IMR-90 (cell line): Measurements from ENCODE around the gene ORC5. TPM values are rescaled to one million over a fixed set of nuclear protein-coding genes. Genes with fewer than 3 reads are reported as not detected.

ENCODE experiments used
- ATAC-seq: fragments of 200-7000 bp; cut with Tn5 transposase; 2 replicates; pipeline ENCODE4 v1.9.1; 2020; ENCODE audit warnings: low read depth, mild to moderate bottlenecking, moderate library complexity
- BruUV-seq: library from RNA; stranded (reverse); fragments of 400-500 nt; replicated peaks from 2 replicates; lab custom pipeline; 2021; lab: Mats Ljungman, UMichigan
- CTCF ChIA-PET: fragments of 300-600 bp; formaldehyde crosslinking; extraction: SDS; loops from one replicate; lab custom pipeline; 2021; ENCODE audit warnings: antibody characterized with exemption; lab: Yijun Ruan, JAX
- POLR2A ChIA-PET: fragments of 300-600 bp; sonication (Branson Sonifier 250); formaldehyde crosslinking; loops from one replicate; lab custom pipeline; 2022; ENCODE audit warnings: antibody characterized with exemption; ENCODE audit not compliant: unreplicated experiment; lab: Charles Lee
- DNase-seq: peaks from one replicate; pipeline ENCODE4 v3.0.0; 2013
- H2AFZ ChIP-seq: replicated peaks from 2 replicates; pipeline ENCODE3; 2013; ENCODE audit warnings: low read length, mild to moderate bottlenecking; ENCODE audit not compliant: poor library complexity
- H2AK5ac ChIP-seq: 2 replicates; pipeline ENCODE4 v1.6.1; 2013; ENCODE audit warnings: low read depth, low read length, inconsistent platforms
- H2AK9ac ChIP-seq: replicated peaks from 2 replicates; pipeline ENCODE3; 2013; ENCODE audit warnings: mild to moderate bottlenecking, low read depth, low read length, moderate library complexity; ENCODE audit not compliant: poor library complexity
- H2BK120ac ChIP-seq: 2 replicates; pipeline ENCODE4 v1.6.1; 2013; ENCODE audit warnings: low read depth, low read length, inconsistent platforms
- H2BK15ac ChIP-seq: 3 replicates; pipeline ENCODE4 v1.6.1; 2013; ENCODE audit warnings: low read depth, low read length, inconsistent platforms
- H2BK20ac ChIP-seq: 2 replicates; pipeline ENCODE4 v1.6.1; 2013; ENCODE audit warnings: low read depth, mild to moderate bottlenecking, inconsistent platforms, low read length, moderate library complexity
- H2BK5ac ChIP-seq: 2 replicates; pipeline ENCODE4 v1.6.1; 2013; ENCODE audit warnings: mild to moderate bottlenecking, low read depth, low read length, inconsistent platforms; ENCODE audit not compliant: poor library complexity, severe bottlenecking
- H3K14ac ChIP-seq: replicated peaks from 2 replicates; pipeline ENCODE4 v1.6.1; 2013; ENCODE audit warnings: low read depth, low read length, inconsistent platforms
- H3K18ac ChIP-seq: 2 replicates; pipeline ENCODE4 v1.6.1; 2013; ENCODE audit warnings: low read depth, low read length, control low read depth
- H3K23ac ChIP-seq: 2 replicates; pipeline ENCODE4 v1.6.1; 2013; ENCODE audit warnings: low read depth, low read length, inconsistent platforms
- H3K27ac ChIP-seq: 2 replicates; pipeline ENCODE4 v1.5.1; 2013; ENCODE audit warnings: mild to moderate bottlenecking, control low read depth, low read length; ENCODE audit not compliant: insufficient read depth
- H3K27me3 ChIP-seq: 2 replicates; pipeline ENCODE4 v1.6.1; 2013; ENCODE audit warnings: low read length; ENCODE audit not compliant: control insufficient read depth, insufficient read depth
- H3K36me3 ChIP-seq: 2 replicates; pipeline ENCODE4 v1.6.1; 2013; ENCODE audit warnings: low read length, mixed read lengths; ENCODE audit not compliant: control insufficient read depth, insufficient read depth
- H3K4ac ChIP-seq: 2 replicates; pipeline ENCODE4 v1.6.1; 2013; ENCODE audit warnings: low read depth, low read length, inconsistent platforms
- H3K4me1 ChIP-seq: 2 replicates; pipeline ENCODE4 v1.6.1; 2013; ENCODE audit warnings: low read length, mixed read lengths; ENCODE audit not compliant: control insufficient read depth, insufficient read depth
- H3K4me2 ChIP-seq: 2 replicates; pipeline ENCODE4 v1.6.1; 2013; ENCODE audit warnings: low read depth, mild to moderate bottlenecking, control low read depth, low read length, moderate library complexity
- H3K4me3 ChIP-seq: 2 replicates; pipeline ENCODE4 v1.5.1; 2013; ENCODE audit warnings: low read depth, mild to moderate bottlenecking, control low read depth, low read length, moderate library complexity; ENCODE audit not compliant: insufficient read depth
- H3K56ac ChIP-seq: 2 replicates; pipeline ENCODE4 v1.6.1; 2013; ENCODE audit warnings: low read length, inconsistent platforms; ENCODE audit not compliant: insufficient read depth; ENCODE audit errors: extremely low read depth
- H3K79me1 ChIP-seq, 2 experiments: 2 replicates each; pipeline ENCODE4 v1.6.1; 2013; ENCODE audit warnings: low read length in 2 of 2, inconsistent platforms in 1 of 2, low read depth in 1 of 2
- H3K9ac ChIP-seq: 2 replicates; pipeline ENCODE4 v1.6.1; 2013; ENCODE audit warnings: low read depth, low read length, control low read depth
- H3K9me1 ChIP-seq: 2 replicates; pipeline ENCODE4 v1.6.1; 2013; ENCODE audit warnings: low read length, inconsistent platforms; ENCODE audit not compliant: insufficient read depth
- H3K9me3 ChIP-seq: 2 replicates; pipeline ENCODE4 v1.6.1; 2013; ENCODE audit warnings: low read length; ENCODE audit not compliant: control insufficient read depth, insufficient read depth
- H4K20me1 ChIP-seq: 2 replicates; pipeline ENCODE4 v1.6.1; 2013; ENCODE audit warnings: low read length, inconsistent platforms; ENCODE audit not compliant: insufficient read depth
- H4K5ac ChIP-seq: 2 replicates; pipeline ENCODE4 v1.6.1; 2013; ENCODE audit warnings: mild to moderate bottlenecking, low read depth, low read length, control low read depth
- H4K8ac ChIP-seq, 2 experiments: 2 replicates each; pipeline ENCODE4 v1.6.1; 2013; ENCODE audit warnings: low read depth in 2 of 2, low read length in 2 of 2, control low read depth in 1 of 2, inconsistent platforms in 1 of 2
- H4K91ac ChIP-seq: 2 replicates; pipeline ENCODE4 v1.6.1; 2013; ENCODE audit warnings: low read depth, low read length, inconsistent platforms; ENCODE audit not compliant: insufficient read depth
- BHLHE40 ChIP-seq: fragments of 150-350 bp; IDR thresholded peaks from 2 replicates; pipeline ENCODE4 v1.6.1; 2016; ENCODE audit warnings: mild to moderate bottlenecking, low read depth, low read length
- CEBPB ChIP-seq: IDR thresholded peaks from 2 replicates; pipeline ENCODE4 v1.6.1; 2012; ENCODE audit warnings: low read depth, low read length, improper control_type of control experiment
- CHD1 ChIP-seq: IDR thresholded peaks from 2 replicates; pipeline ENCODE4 v1.6.1; 2012; ENCODE audit warnings: low read depth, low read length, improper control_type of control experiment
- FOS ChIP-seq: fragments of 150-350 bp; IDR thresholded peaks from 2 replicates; pipeline ENCODE4 v1.6.1; 2016; ENCODE audit warnings: low read depth, low read length
- MAFK ChIP-seq: IDR thresholded peaks from 2 replicates; pipeline ENCODE4 v1.6.1; 2012; ENCODE audit warnings: low read depth, low read length, improper control_type of control experiment
- MAZ ChIP-seq: IDR thresholded peaks from 2 replicates; pipeline ENCODE4 v1.6.1; 2012; ENCODE audit warnings: low read depth, mild to moderate bottlenecking, low read length, improper control_type of control experiment, moderate library complexity, borderline replicate concordance
- MXI1 ChIP-seq: IDR thresholded peaks from 2 replicates; pipeline ENCODE4 v1.6.1; 2012; ENCODE audit warnings: low read depth, mild to moderate bottlenecking, low read length, moderate library complexity, borderline replicate concordance
- NFE2L2 ChIP-seq: fragments of 150-350 bp; IDR thresholded peaks from 2 replicates; pipeline ENCODE4 v1.6.1; 2016; ENCODE audit warnings: low read depth, mild to moderate bottlenecking, low read length
- POLR2A ChIP-seq: IDR thresholded peaks from 2 replicates; pipeline ENCODE4 v1.6.1; 2012; ENCODE audit warnings: mild to moderate bottlenecking, low read depth, low read length
- RAD21 ChIP-seq: IDR thresholded peaks from 2 replicates; pipeline ENCODE4 v1.6.1; 2012; ENCODE audit warnings: low read length, improper control_type of control experiment
- RCOR1 ChIP-seq: IDR thresholded peaks from 2 replicates; pipeline ENCODE4 v1.6.1; 2012; ENCODE audit warnings: mild to moderate bottlenecking, low read length, improper control_type of control experiment; ENCODE audit not compliant: insufficient replicate concordance
- RFX5 ChIP-seq: IDR thresholded peaks from 2 replicates; pipeline ENCODE4 v1.8.0; 2012; ENCODE audit warnings: low read depth, mild to moderate bottlenecking, low read length, moderate library complexity
- SMC3 ChIP-seq: fragments of 150-350 bp; IDR thresholded peaks from 2 replicates; pipeline ENCODE4 v1.6.1; 2016; ENCODE audit warnings: low read depth, mild to moderate bottlenecking, antibody characterized with exemption, low read length, moderate library complexity
- WGBS, 2 experiments: methylation state at CpG; one replicate each; pipeline versions ENCODE4 v1.1.5 to v1.1.7; 2013; ENCODE audit warnings: missing lambda C conversion rate in 2 of 2; ENCODE audit not compliant: insufficient read length in 1 of 2; ENCODE audit errors: extremely low coverage in 2 of 2; 5-methylcytosine and 5-hydroxymethylcytosine counted together
- dilution Hi-C: fragments of 300-500 bp; cut with HindIII; formaldehyde crosslinking; loops from one replicate; pipeline ENCODE4 v1.14.3; 2018; ENCODE audit warnings: low sequenced_read_pairs; ENCODE audit not compliant: unreplicated experiment
- in situ Hi-C: fragments of 300-500 bp; cut with MboI; formaldehyde crosslinking; loops from 3 replicates; pipeline ENCODE4 v1.14.3; 2019; ENCODE audit warnings: low sequenced_read_pairs, inconsistent platforms, mixed read lengths
- intact Hi-C: fragments of 100-400 bp; cut with micrococcal nuclease; formaldehyde crosslinking; loops from 2 replicates; pipeline ENCODE4 v1.10.0; 2022
- polyA plus RNA-seq, 3 experiments: library from polyadenylated mRNA; depleted of rRNA; stranded (reverse); fragments of >200 nt; gene quantifications; 2 replicates each; pipeline ENCODE4 v1.2.3, GENCODE V29; 2012; ENCODE audit warnings: low replicate concordance in 1 of 3
- total RNA-seq: library from RNA; depleted of rRNA; stranded (reverse); fragments of >200 nt; gene quantifications from 2 replicates; pipeline ENCODE4 v1.2.3, GENCODE V29; 2012
- TF ChIP-seq, protein P1 (sequence below): fragments of 150-350 bp; IDR thresholded peaks from 2 replicates; pipeline ENCODE4 v1.6.1; 2016; ENCODE audit warnings: low read depth, mild to moderate bottlenecking, low read length, moderate library complexity, borderline replicate concordance
- TF ChIP-seq, protein P2 (sequence below): fragments of 150-350 bp; IDR thresholded peaks from 2 replicates; pipeline ENCODE4 v1.6.1; 2017; ENCODE audit warnings: mild to moderate bottlenecking, antibody characterized with exemption, low read length, low read depth
- TF ChIP-seq, protein P3 (sequence below): conservative IDR thresholded peaks from 2 replicates; pipeline ENCODE4 v1.5.1; 2012; ENCODE audit warnings: mild to moderate bottlenecking, low read depth, low read length, improper control_type of control experiment

Gene ORC5
- total and polyA plus RNA-seq, 2 of the 4 experiments (the other 2 are of a cell fraction), result 7.9 to 18.8 TPM

DNA sequence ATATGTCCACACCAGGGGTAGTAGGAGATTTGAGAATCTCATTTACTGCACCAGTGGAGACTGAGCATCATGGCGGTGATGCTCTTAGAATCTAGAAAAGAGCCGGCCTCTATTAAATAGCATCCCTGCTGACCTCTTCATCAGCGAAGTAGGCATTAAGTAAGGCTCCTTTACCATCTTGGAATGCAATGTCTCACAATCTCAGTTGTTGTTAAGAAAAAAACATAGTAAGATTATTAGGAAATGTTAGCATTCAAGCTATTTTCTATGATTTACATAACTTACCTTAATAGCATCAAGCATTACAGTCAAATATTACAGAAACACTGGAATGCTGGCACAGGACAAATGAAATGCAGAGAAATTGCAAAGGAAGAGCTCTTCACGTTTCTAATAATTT, 54.5 kb downstream of the ORC5 start:
- dilution Hi-C loops, result no loop called here

More for the DNA sequence above, 54.5 kb downstream of the ORC5 start:
- Histone ChIP-seq H2BK120ac (no peak overlapping the region), H2BK5ac (no peak overlapping the region), H3K23ac (no peak overlapping the region), H2BK20ac (no peak overlapping the region), H3K56ac (no peak overlapping the region), H4K8ac (no peak overlapping the region), H3K14ac (no peak overlapping the region), H2AK9ac (no peak overlapping the region), H3K27me3 (no peaks in the 10 kb centered on the region), H3K4me3 (no peak overlapping the region), H4K20me1 (no peaks in the 10 kb centered on the region), H3K36me3 (peaks cover 1% of the 10 kb centered on the region; the same call in 1 of the 2 replicates), H3K4me1 (no peaks in the 10 kb centered on the region), H3K4me2 (no peak overlapping the region), H3K79me1 (no peaks in the 10 kb centered on the region), H3K27ac (no peak overlapping the region), H3K9ac (no peak overlapping the region), H4K5ac (no peak overlapping the region), H2AK5ac (no peak overlapping the region), H3K4ac (no peak overlapping the region), H3K9me3 (no peaks in the 10 kb centered on the region), H2AFZ (no peak overlapping the region), H4K91ac (no peak overlapping the region), H3K9me1 (no peaks in the 10 kb centered on the region), H2BK15ac (no peak overlapping the region), H3K18ac (no peak overlapping the region)
- TF ChIP-seq SMC3 (no peak), RAD21 (no peak), MAFK (no peak), MXI1 (no peak), NFE2L2 (no peak), POLR2A (no peak), MAZ (no peak), BHLHE40 (no peak), CHD1 (no peak), RFX5 (no peak), RCOR1 (no peak), CEBPB (no peak), FOS (no peak)
- TF ChIP-seq, protein P1, sequence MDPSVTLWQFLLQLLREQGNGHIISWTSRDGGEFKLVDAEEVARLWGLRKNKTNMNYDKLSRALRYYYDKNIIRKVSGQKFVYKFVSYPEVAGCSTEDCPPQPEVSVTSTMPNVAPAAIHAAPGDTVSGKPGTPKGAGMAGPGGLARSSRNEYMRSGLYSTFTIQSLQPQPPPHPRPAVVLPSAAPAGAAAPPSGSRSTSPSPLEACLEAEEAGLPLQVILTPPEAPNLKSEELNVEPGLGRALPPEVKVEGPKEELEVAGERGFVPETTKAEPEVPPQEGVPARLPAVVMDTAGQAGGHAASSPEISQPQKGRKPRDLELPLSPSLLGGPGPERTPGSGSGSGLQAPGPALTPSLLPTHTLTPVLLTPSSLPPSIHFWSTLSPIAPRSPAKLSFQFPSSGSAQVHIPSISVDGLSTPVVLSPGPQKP, result no peak
- TF ChIP-seq, protein P2, sequence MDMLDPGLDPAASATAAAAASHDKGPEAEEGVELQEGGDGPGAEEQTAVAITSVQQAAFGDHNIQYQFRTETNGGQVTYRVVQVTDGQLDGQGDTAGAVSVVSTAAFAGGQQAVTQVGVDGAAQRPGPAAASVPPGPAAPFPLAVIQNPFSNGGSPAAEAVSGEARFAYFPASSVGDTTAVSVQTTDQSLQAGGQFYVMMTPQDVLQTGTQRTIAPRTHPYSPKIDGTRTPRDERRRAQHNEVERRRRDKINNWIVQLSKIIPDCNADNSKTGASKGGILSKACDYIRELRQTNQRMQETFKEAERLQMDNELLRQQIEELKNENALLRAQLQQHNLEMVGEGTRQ, result no peak
- TF ChIP-seq, protein P3, sequence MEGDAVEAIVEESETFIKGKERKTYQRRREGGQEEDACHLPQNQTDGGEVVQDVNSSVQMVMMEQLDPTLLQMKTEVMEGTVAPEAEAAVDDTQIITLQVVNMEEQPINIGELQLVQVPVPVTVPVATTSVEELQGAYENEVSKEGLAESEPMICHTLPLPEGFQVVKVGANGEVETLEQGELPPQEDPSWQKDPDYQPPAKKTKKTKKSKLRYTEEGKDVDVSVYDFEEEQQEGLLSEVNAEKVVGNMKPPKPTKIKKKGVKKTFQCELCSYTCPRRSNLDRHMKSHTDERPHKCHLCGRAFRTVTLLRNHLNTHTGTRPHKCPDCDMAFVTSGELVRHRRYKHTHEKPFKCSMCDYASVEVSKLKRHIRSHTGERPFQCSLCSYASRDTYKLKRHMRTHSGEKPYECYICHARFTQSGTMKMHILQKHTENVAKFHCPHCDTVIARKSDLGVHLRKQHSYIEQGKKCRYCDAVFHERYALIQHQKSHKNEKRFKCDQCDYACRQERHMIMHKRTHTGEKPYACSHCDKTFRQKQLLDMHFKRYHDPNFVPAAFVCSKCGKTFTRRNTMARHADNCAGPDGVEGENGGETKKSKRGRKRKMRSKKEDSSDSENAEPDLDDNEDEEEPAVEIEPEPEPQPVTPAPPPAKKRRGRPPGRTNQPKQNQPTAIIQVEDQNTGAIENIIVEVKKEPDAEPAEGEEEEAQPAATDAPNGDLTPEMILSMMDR, result no peak
- CTCF ChIA-PET, result interaction anchor here (0.6 to 1.8 kb wide), 4 partner anchors 13 to 630 kb away, joined by 3 to 4 read pairs (median 3); no protein-coding TSS in a partner anchor
- in situ Hi-C loops, result no loop called here
- BruUV-seq, result no TSS peak
- POLR2A ChIA-PET, result no interaction called here
- WGBS, 2 experiments, result no CpG with 5 or more reads among the region's 4 CpGs
- DNase-seq, result no peak
- no peak for ATAC-seq
- intact Hi-C loops, result loop anchor here (5.0 kb wide), 2 partner anchors 41 to 166 kb away; partner anchors contain the start of gene RELN
